HG03342 (cell line): ENCODE results near the gene ZNF416.

Experiments
- ATAC-seq: cut with Tn5 transposase; IDR thresholded peaks from one replicate; pipeline ENCODE4 v1.9.1; 2021; ENCODE audit warnings: mild to moderate bottlenecking, moderate library complexity; ENCODE audit not compliant: unreplicated experiment

Gene ZNF416

GRCh38 chr19:57559404-57560025, 19.2 kb downstream of the ZNF416 start, which contains the start of gene ZNF550:
Gene ZNF550, minus strand, starts transcription at chr19:57559863. Its CDS starts 181 bp downstream, at chr19:57559682.
- ATAC-seq: peak; percentile 94

- peak; percentile 20 for ATAC-seq
Observed at GRCh38 chr19:57559008-57559403, 19.7 kb downstream of the ZNF416 start.

- no peak for ATAC-seq
Observed at GRCh38 chr19:57558525-57558924, 20.2 kb downstream of the ZNF416 start.

- ATAC-seq: no peak
Observed at GRCh38 chr19:57557659-57558058, 21.1 kb downstream of the ZNF416 start.

GRCh38 chr19:57552432-57552831, 26.3 kb downstream of the ZNF416 start:
- no peak for ATAC-seq

GRCh38 chr19:57546513-57546912, 32.2 kb downstream of the ZNF416 start:
- ATAC-seq: no peak

GRCh38 chr19:57537953-57538547, 40.7 kb downstream of the ZNF416 start:
- ATAC-seq: no peak

- peak; percentile 97 for ATAC-seq
Observed at GRCh38 chr19:57527136-57527881, 51.4 kb downstream of the ZNF416 start, which contains the start of gene ZNF549. Gene ZNF549, plus strand, starts transcription at chr19:57527356. Its CDS starts 218 bp downstream, at chr19:57527574.
